ENCODE results near the gene OGDHL.

OGDHL gene

GRCh38 chr10:49698679-49699078 is 63.4 kb downstream of the OGDHL start:
- TF ChIP-seq FOXP2 (optimal IDR thresholded peaks at IDR 0.05; ENCODE audit: control extremely low read depth, extremely low read length, insufficient read depth), result no peak
- no peak for TF ChIP-seq POLR2AphosphoS5 (IDR thresholded peaks at IDR 0.05; ENCODE audit: borderline replicate concordance, low read depth, low read length)
- no peak for TF ChIP-seq EZH2 (IDR thresholded peaks at IDR 0.05)
- H3K9me3 ChIP-seq (ENCODE audit: low read depth, low read length), result no peaks in the 10 kb centered on the region
- no peak for DNase-seq (ENCODE audit: low read depth, low spot score)
- no peaks in the 10 kb centered on the region for H3K36me3 ChIP-seq (ENCODE audit: insufficient read depth, low read length)
- no peak overlapping the region for H3K27ac ChIP-seq
- H3K9ac ChIP-seq (ENCODE audit: insufficient read length), result no peak overlapping the region
- H3K4me3 ChIP-seq, result no peak overlapping the region

GRCh38 chr10:49696311-49696710 is 65.8 kb downstream of the OGDHL start:
- no peak for TF ChIP-seq EZH2 (IDR thresholded peaks at IDR 0.05)
- TF ChIP-seq FOXP2 (optimal IDR thresholded peaks at IDR 0.05; ENCODE audit: control extremely low read depth, extremely low read length, insufficient read depth), result no peak
- no peak for TF ChIP-seq POLR2AphosphoS5 (IDR thresholded peaks at IDR 0.05; ENCODE audit: borderline replicate concordance, low read depth, low read length)
- Histone ChIP-seq H3K36me3 (ENCODE audit: insufficient read depth, low read length) (no peaks in the 10 kb centered on the region), H3K9me3 (ENCODE audit: low read depth, low read length) (no peaks in the 10 kb centered on the region)

DNA sequence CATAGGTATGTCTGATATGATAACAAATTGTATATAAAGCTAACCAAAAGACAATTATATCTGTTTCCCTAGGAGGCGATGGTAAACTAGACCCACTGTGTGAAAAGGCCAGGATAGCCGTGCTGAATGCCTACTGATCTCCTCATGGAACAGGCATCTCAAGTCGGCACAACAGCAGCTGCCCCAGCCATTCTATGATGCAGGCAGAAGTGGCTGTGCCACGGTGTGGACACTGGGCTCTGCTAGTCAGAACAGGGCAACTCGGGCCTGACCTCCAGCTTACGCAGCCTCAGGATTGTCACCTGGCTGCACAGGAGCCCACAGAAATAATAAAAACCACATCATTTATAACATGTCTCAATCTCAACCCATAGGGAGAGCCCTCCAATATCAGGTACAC is 67.7 kb downstream of the OGDHL start:
- no peak overlapping the region for H3K4me3 ChIP-seq
- no peak overlapping the region for H3K27ac ChIP-seq
- no peaks in the 10 kb centered on the region for H3K9me3 ChIP-seq (ENCODE audit: low read depth, low read length)
- H3K9ac ChIP-seq (ENCODE audit: insufficient read length), result no peak overlapping the region
- TF ChIP-seq POLR2AphosphoS5 (IDR thresholded peaks at IDR 0.05; ENCODE audit: borderline replicate concordance, low read depth, low read length) (no peak), FOXP2 (optimal IDR thresholded peaks at IDR 0.05; ENCODE audit: control extremely low read depth, extremely low read length, insufficient read depth) (no peak), EZH2 (IDR thresholded peaks at IDR 0.05) (no peak)
- DNase-seq (ENCODE audit: low read depth, low spot score), result no peak
- no peaks in the 10 kb centered on the region for H3K36me3 ChIP-seq (ENCODE audit: insufficient read depth, low read length)

More at GRCh38 chr10:49696311-49696710, 65.8 kb downstream of the OGDHL start:
- no peak overlapping the region for H3K4me3 ChIP-seq
- no peak overlapping the region for H3K27ac ChIP-seq
- DNase-seq (ENCODE audit: low read depth, low spot score), result no peak
- H3K9ac ChIP-seq (ENCODE audit: insufficient read length), result no peak overlapping the region

- no peak overlapping the region for H3K9ac ChIP-seq (ENCODE audit: insufficient read length)
- H3K36me3 ChIP-seq (ENCODE audit: insufficient read depth, low read length), result no peaks in the 10 kb centered on the region
- H3K4me3 ChIP-seq, result no peak overlapping the region
- H3K27ac ChIP-seq, result no peak overlapping the region
- TF ChIP-seq EZH2 (IDR thresholded peaks at IDR 0.05), result no peak
- TF ChIP-seq POLR2AphosphoS5 (IDR thresholded peaks at IDR 0.05; ENCODE audit: borderline replicate concordance, low read depth, low read length), result no peak
- no peak for TF ChIP-seq FOXP2 (optimal IDR thresholded peaks at IDR 0.05; ENCODE audit: control extremely low read depth, extremely low read length, insufficient read depth)
- H3K9me3 ChIP-seq (ENCODE audit: low read depth, low read length), result no peaks in the 10 kb centered on the region
- no peak for DNase-seq (ENCODE audit: low read depth, low spot score)
Observed at GRCh38 chr10:49691588-49691987, 70.5 kb downstream of the OGDHL start.

GRCh38 chr10:49690698-49691356 is 71.3 kb downstream of the OGDHL start:
- DNase-seq (ENCODE audit: low read depth, low spot score), result no peak
- H3K4me3 ChIP-seq, result no peak overlapping the region
- TF ChIP-seq FOXP2 (optimal IDR thresholded peaks at IDR 0.05; ENCODE audit: control extremely low read depth, extremely low read length, insufficient read depth), result no peak
- TF ChIP-seq POLR2AphosphoS5 (IDR thresholded peaks at IDR 0.05; ENCODE audit: borderline replicate concordance, low read depth, low read length), result no peak
- no peak for TF ChIP-seq EZH2 (IDR thresholded peaks at IDR 0.05)
- no peaks in the 10 kb centered on the region for H3K36me3 ChIP-seq (ENCODE audit: insufficient read depth, low read length)
- H3K9ac ChIP-seq (ENCODE audit: insufficient read length), result no peak overlapping the region
- no peak overlapping the region for H3K27ac ChIP-seq
- H3K9me3 ChIP-seq (ENCODE audit: low read depth, low read length), result no peaks in the 10 kb centered on the region

GRCh38 chr10:49689882-49690510 is 72.1 kb downstream of the OGDHL start:
- DNase-seq (ENCODE audit: low read depth, low spot score), result no peak
- Histone ChIP-seq H3K9ac (ENCODE audit: insufficient read length) (no peak overlapping the region), H3K36me3 (ENCODE audit: insufficient read depth, low read length) (no peaks in the 10 kb centered on the region), H3K9me3 (ENCODE audit: low read depth, low read length) (no peaks in the 10 kb centered on the region), H3K27ac (no peak overlapping the region), H3K4me3 (no peak overlapping the region)
- no peak for TF ChIP-seq POLR2AphosphoS5 (IDR thresholded peaks at IDR 0.05; ENCODE audit: borderline replicate concordance, low read depth, low read length)
- TF ChIP-seq FOXP2 (optimal IDR thresholded peaks at IDR 0.05; ENCODE audit: control extremely low read depth, extremely low read length, insufficient read depth), result no peak
- no peak for TF ChIP-seq EZH2 (IDR thresholded peaks at IDR 0.05)

- H3K27ac ChIP-seq, result no peak overlapping the region
- no peak for DNase-seq (ENCODE audit: low read depth, low spot score)
- no peaks in the 10 kb centered on the region for H3K9me3 ChIP-seq (ENCODE audit: low read depth, low read length)
- no peak overlapping the region for H3K9ac ChIP-seq (ENCODE audit: insufficient read length)
- no peak for TF ChIP-seq POLR2AphosphoS5 (IDR thresholded peaks at IDR 0.05; ENCODE audit: borderline replicate concordance, low read depth, low read length)
- TF ChIP-seq FOXP2 (optimal IDR thresholded peaks at IDR 0.05; ENCODE audit: control extremely low read depth, extremely low read length, insufficient read depth), result no peak
- TF ChIP-seq EZH2 (IDR thresholded peaks at IDR 0.05), result no peak
- no peaks in the 10 kb centered on the region for H3K36me3 ChIP-seq (ENCODE audit: insufficient read depth, low read length)
- H3K4me3 ChIP-seq, result no peak overlapping the region
Observed at GRCh38 chr10:49688920-49689319, 73.2 kb downstream of the OGDHL start.

DNA sequence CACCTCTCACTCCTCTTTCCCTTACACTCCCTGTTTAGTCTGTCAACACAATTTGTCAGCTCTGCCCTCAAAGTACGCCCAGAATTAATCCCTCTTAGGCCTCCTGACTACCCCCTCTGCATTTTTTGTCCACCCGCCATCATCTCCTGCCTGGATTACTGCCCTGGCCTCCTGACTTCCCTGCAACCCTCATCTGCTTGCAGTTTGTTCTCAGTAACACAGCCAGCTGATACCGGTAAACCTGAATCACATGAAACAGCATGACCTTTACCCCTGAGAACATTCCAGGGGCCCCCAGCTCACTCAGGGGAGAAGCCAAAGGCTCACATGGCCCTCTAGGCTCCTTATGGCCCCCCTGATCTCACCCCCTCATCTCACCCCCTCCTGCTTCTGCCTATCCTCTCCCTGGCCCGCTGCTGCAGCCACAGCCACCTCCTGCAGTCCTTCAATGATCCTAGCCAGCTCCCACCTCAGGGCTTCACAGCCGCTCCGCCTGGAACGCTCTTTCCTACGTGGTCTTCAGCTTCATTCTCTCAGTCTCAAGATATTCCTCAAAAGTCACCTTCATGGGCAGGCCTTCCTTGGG is 73.8 kb downstream of the OGDHL start:
- Histone ChIP-seq H3K27ac (no peak overlapping the region), H3K36me3 (ENCODE audit: insufficient read depth, low read length) (no peaks in the 10 kb centered on the region), H3K9ac (ENCODE audit: insufficient read length) (no peak overlapping the region), H3K9me3 (ENCODE audit: low read depth, low read length) (no peaks in the 10 kb centered on the region), H3K4me3 (no peak overlapping the region)
- TF ChIP-seq EZH2 (IDR thresholded peaks at IDR 0.05) (no peak), POLR2AphosphoS5 (IDR thresholded peaks at IDR 0.05; ENCODE audit: borderline replicate concordance, low read depth, low read length) (no peak), FOXP2 (optimal IDR thresholded peaks at IDR 0.05; ENCODE audit: control extremely low read depth, extremely low read length, insufficient read depth) (no peak)
- no peak for DNase-seq (ENCODE audit: low read depth, low spot score)
